HepG2 (cell line): Measurements from ENCODE around the gene RPLP1. TPM values are rescaled to one million over a fixed set of nuclear protein-coding genes. Genes with fewer than 3 reads are reported as not detected.

Experiments
- ATM ChIP-seq: fragments of 450-650 bp; IDR thresholded peaks from 2 replicates; pipeline ENCODE4 v1.7.1; 2017; ENCODE audit warnings: mild to moderate bottlenecking, borderline replicate concordance
- CHD2 ChIP-seq: IDR thresholded peaks from 2 replicates; pipeline ENCODE4 v1.6.1; 2011; ENCODE audit warnings: low read depth, low read length, improper control_type of control experiment
- KAT7 ChIP-seq: IDR thresholded peaks from 2 replicates; pipeline ENCODE4 v1.6.1; 2018; ENCODE audit warnings: borderline replicate concordance, missing compliant biosample characterization
- NFYC ChIP-seq: IDR thresholded peaks from 2 replicates; pipeline ENCODE4 v1.6.1; 2016; ENCODE audit warnings: missing genetic modification reagents, missing compliant biosample characterization
- RBM22 ChIP-seq: fragments of 200-400 bp; formaldehyde crosslinking; optimal IDR thresholded peaks from 2 replicates; pipeline ENCODE3; 2017; ENCODE audit warnings: mild to moderate bottlenecking, low read length, moderate library complexity
- TBP ChIP-seq: sonication (generic); formaldehyde crosslinking; IDR thresholded peaks from 2 replicates; pipeline ENCODE4 v1.5.0; 2020; ENCODE audit warnings: missing genetic modification reagents
- U2AF2 ChIP-seq: fragments of 200-400 bp; formaldehyde crosslinking; IDR thresholded peaks from 2 replicates; pipeline ENCODE4 v1.6.1; 2017; ENCODE audit warnings: low read depth, mild to moderate bottlenecking, low read length
- ZFY ChIP-seq: sonication (generic); formaldehyde crosslinking; IDR thresholded peaks from 2 replicates; pipeline ENCODE4 v1.4.0; 2020; ENCODE audit warnings: missing genetic modification reagents
- ZNF614 ChIP-seq: IDR thresholded peaks from 2 replicates; pipeline ENCODE4 v1.6.1; 2018; ENCODE audit warnings: missing biosample characterization, missing genetic modification reagents, inconsistent platforms, borderline replicate concordance
- ZNF776 ChIP-seq: sonication (generic); formaldehyde crosslinking; IDR thresholded peaks from 2 replicates; pipeline ENCODE4 v1.4.0; 2020; ENCODE audit warnings: mild to moderate bottlenecking, missing genetic modification reagents
- polyA plus RNA-seq, 8 experiments: library from polyadenylated mRNA; depleted of rRNA in 3 of 8; stranded (reverse) in 7 of 8; unstranded in 1 of 8; fragments of >200 nt; fragmentation: Illumina TruSeq in 4 of 8; extraction: Trizol in 4 of 8; gene quantifications; 2 replicates each; pipeline versions ENCODE4 v1.2.1 to v1.2.3, GENCODE V29; 2011 to 2016; ENCODE audit warnings: low read depth in 4 of 8, missing spikeins in 1 of 8, mixed read lengths in 1 of 8; ENCODE audit not compliant: insufficient read depth in 1 of 8
- total RNA-seq, 5 experiments: library from RNA; depleted of rRNA; stranded (reverse); fragments of >200 nt; fragmentation: Illumina TruSeq; extraction: Trizol; gene quantifications; 2 replicates each; pipeline ENCODE4 v1.2.3, GENCODE V29; 2016; ENCODE audit warnings: low read depth in 1 of 5
- TF ChIP-seq, protein P1 (sequence below): sonication (generic); formaldehyde crosslinking; IDR thresholded peaks from 2 replicates; pipeline ENCODE4 v1.4.0; 2020; ENCODE audit warnings: missing genetic modification reagents
- TF ChIP-seq, protein P2 (sequence below): fragments of 450-650 bp; IDR thresholded peaks from 2 replicates; pipeline ENCODE4 v1.6.1; 2016
- TF ChIP-seq, protein P3 (sequence below): IDR thresholded peaks from 2 replicates; pipeline ENCODE4 v1.6.1; 2016; ENCODE audit warnings: low read depth, control low read depth
- TF ChIP-seq, protein P4 (sequence below): sonication (generic); formaldehyde crosslinking; IDR thresholded peaks from 2 replicates; pipeline ENCODE4 v1.5.1; 2020; ENCODE audit warnings: mild to moderate bottlenecking, missing genetic modification reagents, borderline replicate concordance
- TF ChIP-seq, protein P5 (sequence below): sonication (generic); formaldehyde crosslinking; IDR thresholded peaks from 2 replicates; pipeline ENCODE4 v1.5.1; 2020; ENCODE audit warnings: mild to moderate bottlenecking, missing genetic modification reagents
- TF ChIP-seq, protein P6 (sequence below): sonication (generic); formaldehyde crosslinking; IDR thresholded peaks from 2 replicates; pipeline ENCODE4 v1.8.1; 2023; ENCODE audit warnings: missing genetic modification reagents, inconsistent platforms, borderline replicate concordance

The RPLP1 gene
- total and polyA plus RNA-seq, 2 of the 13 experiments (the other 11 are each of a cell fraction or from before 2014, with no cell fraction given), result 817 to 929 TPM

DNA sequence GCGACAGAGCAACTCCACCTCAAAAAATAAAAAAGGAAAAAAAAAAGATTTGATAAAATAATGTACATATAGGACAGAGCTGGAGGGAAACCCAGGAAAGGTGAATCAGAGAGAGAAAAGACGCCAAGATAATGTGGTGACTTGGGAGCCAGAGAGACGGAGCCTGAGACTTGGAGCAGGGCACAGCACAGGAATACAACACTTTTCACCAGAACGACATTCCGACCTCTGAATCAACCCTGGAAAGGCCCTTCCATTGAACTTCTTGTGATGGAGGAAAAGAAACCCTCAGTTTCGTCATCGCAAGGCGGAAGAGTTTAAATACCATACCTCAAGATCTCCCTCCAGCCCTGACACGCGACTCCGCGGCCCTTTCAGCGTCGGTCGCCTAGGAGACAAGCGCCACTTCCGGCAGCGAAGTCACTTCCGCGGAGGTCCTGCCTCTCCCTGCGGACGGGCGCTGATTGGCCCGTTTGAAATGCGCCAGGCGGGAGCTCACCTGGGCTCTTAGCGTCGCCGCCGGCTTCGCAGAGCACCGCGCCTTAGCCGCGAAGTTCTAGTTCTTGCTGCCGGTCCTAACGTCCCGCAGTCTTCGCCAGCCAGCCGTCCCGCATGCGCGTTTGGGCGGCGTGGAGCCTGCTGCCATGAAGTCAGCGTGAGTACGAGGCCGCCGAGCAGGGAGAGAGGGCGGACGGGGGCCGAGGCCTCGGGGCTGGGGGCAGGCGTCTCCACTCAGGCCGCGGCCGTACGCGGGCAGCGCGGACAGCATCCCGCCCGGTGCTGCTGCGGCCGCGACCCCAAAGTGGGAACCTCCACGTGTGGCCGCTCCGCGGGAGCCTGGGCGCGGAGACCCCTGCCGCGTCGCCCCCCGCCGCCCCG is 38.6 kb upstream of the RPLP1 start, which contains the start of gene KIF23 (continued):
- TF ChIP-seq ZNF614 (CRISPR knock-in tag) (peak; percentile 67; the same call in 1 of the 2 replicates), TBP (CRISPR knock-in tag) (no peak), U2AF2 (no peak), ZFY (CRISPR knock-in tag) (peak; percentile 93), ATM (no peak), RBM22 (peak; percentile 85), CHD2 (0 out of 2 replicates have a peak, but pooled peaks have one; percentile 43), ZNF776 (CRISPR knock-in tag) (peak; percentile 31; the same call in 1 of the 2 replicates), NFYC (CRISPR knock-in tag) (peak; percentile 94), KAT7 (peak; percentile 66; the same call in 1 of the 2 replicates)
- TF ChIP-seq, protein P1, sequence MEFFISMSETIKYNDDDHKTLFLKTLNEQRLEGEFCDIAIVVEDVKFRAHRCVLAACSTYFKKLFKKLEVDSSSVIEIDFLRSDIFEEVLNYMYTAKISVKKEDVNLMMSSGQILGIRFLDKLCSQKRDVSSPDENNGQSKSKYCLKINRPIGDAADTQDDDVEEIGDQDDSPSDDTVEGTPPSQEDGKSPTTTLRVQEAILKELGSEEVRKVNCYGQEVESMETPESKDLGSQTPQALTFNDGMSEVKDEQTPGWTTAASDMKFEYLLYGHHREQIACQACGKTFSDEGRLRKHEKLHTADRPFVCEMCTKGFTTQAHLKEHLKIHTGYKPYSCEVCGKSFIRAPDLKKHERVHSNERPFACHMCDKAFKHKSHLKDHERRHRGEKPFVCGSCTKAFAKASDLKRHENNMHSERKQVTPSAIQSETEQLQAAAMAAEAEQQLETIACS (CRISPR knock-in tag), result no peak
- TF ChIP-seq, protein P2, sequence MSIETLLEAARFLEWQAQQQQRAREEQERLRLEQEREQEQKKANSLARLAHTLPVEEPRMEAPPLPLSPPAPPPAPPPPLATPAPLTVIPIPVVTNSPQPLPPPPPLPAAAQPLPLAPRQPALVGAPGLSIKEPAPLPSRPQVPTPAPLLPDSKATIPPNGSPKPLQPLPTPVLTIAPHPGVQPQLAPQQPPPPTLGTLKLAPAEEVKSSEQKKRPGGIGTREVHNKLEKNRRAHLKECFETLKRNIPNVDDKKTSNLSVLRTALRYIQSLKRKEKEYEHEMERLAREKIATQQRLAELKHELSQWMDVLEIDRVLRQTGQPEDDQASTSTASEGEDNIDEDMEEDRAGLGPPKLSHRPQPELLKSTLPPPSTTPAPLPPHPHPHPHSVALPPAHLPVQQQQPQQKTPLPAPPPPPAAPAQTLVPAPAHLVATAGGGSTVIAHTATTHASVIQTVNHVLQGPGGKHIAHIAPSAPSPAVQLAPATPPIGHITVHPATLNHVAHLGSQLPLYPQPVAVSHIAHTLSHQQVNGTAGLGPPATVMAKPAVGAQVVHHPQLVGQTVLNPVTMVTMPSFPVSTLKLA, result peak; percentile 75
- TF ChIP-seq, protein P3, sequence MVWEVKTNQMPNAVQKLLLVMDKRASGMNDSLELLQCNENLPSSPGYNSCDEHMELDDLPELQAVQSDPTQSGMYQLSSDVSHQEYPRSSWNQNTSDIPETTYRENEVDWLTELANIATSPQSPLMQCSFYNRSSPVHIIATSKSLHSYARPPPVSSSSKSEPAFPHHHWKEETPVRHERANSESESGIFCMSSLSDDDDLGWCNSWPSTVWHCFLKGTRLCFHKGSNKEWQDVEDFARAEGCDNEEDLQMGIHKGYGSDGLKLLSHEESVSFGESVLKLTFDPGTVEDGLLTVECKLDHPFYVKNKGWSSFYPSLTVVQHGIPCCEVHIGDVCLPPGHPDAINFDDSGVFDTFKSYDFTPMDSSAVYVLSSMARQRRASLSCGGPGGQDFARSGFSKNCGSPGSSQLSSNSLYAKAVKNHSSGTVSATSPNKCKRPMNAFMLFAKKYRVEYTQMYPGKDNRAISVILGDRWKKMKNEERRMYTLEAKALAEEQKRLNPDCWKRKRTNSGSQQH (CRISPR knock-in tag), result no peak
- TF ChIP-seq, protein P4, sequence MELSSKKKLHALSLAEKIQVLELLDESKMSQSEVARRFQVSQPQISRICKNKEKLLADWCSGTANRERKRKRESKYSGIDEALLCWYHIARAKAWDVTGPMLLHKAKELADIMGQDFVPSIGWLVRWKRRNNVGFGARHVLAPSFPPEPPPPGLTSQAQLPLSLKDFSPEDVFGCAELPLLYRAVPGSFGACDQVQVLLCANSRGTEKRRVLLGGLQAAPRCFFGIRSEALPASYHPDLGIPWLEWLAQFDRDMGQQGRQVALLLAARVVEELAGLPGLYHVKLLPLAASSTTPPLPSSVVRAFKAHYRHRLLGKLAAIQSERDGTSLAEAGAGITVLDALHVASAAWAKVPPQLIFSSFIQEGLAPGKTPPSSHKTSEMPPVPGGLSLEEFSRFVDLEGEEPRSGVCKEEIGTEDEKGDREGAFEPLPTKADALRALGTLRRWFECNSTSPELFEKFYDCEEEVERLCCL (CRISPR knock-in tag), result no peak
- TF ChIP-seq, protein P5, sequence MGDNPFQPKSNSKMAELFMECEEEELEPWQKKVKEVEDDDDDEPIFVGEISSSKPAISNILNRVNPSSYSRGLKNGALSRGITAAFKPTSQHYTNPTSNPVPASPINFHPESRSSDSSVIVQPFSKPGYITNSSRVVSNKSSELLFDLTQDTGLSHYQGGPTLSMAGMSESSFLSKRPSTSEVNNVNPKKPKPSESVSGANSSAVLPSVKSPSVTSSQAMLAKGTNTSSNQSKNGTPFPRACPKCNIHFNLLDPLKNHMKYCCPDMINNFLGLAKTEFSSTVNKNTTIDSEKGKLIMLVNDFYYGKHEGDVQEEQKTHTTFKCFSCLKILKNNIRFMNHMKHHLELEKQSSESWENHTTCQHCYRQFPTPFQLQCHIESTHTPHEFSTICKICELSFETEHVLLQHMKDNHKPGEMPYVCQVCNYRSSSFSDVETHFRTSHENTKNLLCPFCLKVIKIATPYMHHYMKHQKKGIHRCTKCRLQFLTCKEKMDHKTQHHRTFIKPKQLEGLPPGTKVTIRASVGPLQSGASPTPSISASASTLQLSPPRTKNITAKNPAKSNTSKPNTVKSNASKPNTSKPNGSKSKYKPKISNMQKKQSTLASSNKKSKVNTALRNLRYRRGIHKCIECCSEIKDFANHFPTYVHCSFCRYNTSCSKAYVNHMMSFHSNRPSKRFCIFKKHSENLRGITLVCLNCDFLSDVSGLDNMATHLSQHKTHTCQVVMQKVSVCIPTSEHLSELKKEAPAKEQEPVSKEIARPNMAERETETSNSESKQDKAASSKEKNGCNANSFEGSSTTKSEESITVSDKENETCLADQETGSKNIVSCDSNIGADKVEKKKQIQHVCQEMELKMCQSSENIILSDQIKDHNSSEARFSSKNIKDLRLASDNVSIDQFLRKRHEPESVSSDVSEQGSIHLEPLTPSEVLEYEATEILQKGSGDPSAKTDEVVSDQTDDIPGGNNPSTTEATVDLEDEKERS (CRISPR knock-in tag), result no peak
- TF ChIP-seq, protein P6, sequence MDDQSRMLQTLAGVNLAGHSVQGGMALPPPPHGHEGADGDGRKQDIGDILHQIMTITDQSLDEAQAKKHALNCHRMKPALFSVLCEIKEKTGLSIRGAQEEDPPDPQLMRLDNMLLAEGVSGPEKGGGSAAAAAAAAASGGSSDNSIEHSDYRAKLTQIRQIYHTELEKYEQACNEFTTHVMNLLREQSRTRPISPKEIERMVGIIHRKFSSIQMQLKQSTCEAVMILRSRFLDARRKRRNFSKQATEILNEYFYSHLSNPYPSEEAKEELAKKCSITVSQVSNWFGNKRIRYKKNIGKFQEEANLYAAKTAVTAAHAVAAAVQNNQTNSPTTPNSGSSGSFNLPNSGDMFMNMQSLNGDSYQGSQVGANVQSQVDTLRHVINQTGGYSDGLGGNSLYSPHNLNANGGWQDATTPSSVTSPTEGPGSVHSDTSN, result no peak
